Glomerular visceral epithelial cell (primary cell): ENCODE measurements around the gene TTC13.

Experiments used
- DNase-seq: peaks from one replicate; pipeline ENCODE4 v3.0.0-alpha.2; 2016; ENCODE audit errors: extremely low spot score

Gene TTC13

DNA sequence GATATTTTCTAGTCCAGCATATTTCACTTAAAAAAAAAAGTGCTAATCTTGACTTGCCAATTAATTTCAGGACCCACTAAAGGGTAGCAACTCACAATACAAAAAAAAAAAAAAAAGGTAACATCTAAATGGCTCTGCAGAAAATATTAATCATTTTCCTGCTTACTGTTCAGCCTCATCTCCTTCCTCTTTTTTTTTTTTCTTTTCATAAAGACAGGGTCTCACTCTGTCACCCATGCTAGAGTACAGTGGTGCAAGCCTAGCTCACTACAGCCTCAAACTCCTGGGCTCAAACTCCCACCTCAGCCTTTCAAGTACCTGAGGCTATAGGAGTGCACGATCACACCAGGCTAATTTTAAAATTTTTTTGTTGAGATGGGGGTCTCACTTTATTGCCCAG, 30.4 kb downstream of the TTC13 start:
- no peak for DNase-seq

DNA sequence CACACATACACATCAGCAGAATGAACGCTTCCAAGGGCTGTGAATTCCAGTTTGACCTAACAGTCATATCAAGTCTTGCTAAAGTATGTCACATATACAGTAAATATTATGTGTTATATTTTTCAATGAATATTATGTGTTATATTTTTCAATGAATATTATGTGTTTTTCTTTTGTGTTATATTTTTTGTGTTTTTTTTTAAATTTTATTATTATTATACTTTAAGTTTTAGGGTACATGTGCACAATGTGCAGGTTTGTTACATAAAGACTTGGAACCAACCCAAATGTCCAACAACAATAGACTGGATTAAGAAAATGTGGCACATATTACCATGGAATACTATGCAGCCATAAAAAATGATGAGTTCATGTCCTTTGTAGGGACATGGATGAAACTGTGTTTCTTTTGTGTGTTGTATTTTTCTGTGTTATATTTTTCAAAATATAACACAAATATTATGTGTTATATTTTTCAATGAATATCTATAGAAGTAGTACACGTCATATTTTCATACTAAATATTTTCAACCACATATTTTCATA, 35.5 kb downstream of the TTC13 start:
- no peak for DNase-seq

DNA sequence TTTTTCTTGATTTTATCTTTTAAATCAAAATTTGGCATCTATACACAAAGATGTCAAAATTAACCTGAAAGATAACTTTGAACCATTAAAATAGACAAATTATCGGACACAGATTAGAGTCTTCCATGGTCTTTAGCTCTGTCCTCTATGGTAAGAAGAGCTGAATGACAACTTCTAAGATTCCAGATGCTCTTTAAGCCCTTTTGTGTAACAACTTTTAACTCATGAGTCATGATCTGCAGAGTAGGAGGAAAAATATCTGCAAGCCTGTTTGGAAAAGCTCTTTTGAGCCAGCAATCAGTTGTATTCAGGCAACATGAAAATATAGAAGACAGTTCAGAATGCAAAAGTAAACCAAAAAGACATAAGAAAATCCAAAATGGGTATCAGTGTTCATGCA, 37.8 kb downstream of the TTC13 start:
- DNase-seq = no peak

DNA sequence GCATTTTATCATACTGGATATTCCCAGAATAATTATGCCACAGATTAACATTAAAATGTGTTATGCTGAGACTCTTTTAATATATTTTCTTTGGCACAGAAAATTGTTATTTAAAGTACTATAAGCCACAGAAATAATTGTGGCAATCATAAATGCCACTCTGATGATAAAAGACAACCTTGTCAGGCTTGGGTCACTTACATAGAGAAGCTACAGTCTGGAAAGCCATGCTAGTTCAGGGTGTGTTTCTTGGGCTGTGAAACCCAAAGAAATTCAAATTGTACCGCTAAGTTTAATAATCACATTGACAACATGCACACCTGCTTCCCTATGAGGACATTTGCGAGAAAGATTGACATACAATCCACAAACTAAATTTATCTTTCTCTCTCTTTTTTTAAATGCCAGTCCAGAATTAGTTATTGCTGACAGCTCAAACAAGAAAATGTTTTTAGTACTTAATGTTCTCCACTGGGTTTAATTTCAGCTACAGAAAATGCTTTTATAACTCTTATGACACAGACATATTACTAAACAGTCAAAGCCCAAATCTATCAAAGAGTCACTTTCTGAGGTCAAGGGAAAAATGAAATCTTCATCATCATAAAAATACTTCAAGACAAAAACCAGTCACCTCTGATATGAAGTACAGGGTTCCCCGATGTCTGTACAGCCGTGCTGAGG, 38.7 kb downstream of the TTC13 start:
- no peak for DNase-seq

DNA sequence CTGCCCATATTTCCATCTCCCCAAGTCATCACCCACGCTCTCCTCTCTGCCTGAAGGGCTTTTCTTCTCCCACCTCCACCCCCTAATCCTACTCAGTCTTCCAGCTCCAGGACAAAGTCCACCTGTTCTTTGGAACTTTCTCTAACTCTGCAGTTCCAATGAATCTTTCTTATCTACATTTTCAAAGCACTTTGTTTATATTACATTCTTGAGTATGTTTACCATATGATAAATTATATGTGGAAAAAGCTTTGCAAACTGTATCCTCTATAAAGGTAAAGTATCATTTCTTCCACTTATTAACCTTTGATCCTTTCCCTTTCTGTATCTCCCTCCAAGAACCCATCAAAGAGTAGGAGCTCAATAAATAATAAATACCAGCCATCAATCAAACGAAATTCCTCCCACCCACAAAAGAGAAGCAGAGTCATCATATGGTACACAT, 39.7 kb downstream of the TTC13 start:
- no peak for DNase-seq

DNA sequence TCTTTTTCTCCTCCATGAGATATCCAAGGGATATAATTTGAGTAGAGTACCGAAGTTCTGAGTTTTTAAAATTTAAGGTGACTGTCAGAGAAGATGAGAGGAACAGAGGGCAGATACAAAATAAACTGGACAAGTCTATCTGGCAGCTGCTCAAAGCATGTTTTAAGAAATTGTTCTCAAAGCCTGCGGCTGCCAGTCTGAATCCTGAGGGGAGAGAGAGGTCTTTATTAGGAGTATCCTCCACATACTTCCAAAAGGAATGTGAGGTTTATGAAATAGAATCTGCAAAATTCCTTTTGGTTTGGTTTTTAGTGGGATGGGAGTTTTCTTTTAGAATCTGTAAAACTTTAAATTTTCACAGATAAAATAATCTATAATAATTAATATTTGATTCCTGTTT, 41.3 kb downstream of the TTC13 start:
- DNase-seq = no peak

DNA sequence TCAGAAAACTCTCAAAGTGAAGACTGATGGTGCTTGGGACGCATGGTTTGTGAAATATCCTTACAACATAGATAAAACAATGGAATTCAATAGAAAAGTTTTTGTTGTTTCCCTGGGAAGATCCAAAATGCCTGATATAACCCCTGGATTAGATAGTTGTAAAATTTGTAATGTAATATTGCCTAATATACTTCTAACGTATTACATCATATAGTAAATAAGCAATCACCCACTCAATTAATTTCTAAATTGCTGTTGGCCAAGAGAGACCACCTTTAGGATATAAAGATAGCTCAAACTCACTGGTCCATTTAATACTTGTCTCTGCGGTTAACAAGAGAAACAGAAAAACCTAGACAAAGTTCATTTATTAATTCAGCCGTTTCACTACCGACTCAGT, 42.2 kb downstream of the TTC13 start:
- no peak for DNase-seq

DNA sequence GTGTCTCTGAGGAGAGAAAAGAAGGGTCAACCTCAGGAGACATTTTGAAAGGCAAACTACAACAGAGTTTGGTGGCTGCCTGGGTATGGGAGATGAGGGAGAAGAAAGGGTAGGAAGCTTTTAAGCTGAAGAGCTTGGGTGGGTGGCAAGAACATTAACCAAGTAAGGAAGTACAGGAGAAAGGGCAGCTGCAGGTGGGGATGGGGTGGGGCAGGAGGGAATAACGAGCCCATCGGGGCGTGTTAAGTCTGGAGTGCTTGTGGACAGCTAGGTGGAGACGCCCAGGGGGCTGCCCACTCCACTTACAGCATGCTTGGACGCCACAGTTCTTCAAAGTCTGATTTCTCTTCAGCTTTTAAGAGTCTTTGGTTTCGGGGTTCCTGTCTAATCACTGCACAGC, 42.8 kb downstream of the TTC13 start:
- no peak for DNase-seq

DNA sequence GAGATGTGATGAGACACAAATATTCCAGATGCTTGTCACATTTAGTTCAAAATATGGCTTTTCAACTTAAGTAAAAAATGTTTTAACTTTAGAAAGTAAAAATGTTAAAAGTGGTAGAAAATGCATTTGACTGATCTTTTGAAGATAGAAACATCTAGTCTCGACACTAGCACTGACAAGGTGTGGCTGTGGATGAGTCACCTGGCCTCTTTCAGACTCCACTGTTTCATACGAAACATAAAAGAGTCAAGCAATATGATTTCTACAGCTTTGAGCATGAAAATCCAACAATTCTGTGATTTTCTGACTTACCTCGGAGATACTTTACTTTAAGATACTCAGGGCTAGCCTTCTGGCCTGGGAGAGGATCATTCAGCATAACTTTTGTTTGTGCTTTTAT, 47.7 kb downstream of the TTC13 start:
- no peak for DNase-seq

DNA sequence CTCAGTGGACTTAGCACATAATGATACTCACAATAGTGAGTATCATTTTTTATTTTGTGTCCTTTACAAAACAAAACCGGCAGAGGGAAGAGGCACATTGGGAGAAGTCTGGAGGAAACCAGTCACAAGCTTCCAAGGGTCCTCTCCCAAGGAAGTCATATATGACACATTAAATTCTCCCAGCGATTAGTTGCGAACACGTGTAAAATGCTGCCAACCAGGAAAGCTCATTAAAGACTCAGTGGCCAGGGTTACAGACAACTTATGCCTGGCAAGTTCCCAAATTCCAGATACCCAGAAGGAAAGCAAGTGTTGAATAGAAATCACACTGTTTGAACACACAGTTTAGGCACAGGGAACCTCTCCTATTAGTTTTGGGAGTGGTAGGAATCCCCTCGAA, 52.5 kb downstream of the TTC13 start:
- no peak for DNase-seq

DNA sequence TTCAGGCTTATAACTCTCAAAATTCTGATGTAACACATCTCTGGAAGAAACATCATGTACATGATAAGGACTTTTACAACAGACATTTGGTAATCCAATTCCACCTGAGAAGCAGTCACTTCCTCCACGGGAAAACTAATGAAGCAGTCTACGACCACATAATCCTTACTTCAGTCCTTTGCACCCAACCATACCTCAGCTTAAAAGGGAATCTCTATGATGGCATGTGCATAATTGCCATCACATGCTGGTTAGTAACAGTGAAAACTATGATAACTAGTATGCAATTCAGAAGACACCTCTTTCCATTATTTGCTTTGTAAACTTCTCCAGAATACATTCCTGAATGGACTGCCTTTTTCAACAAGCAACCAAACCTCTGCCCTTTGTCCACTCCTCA, 53.1 kb downstream of the TTC13 start:
- DNase-seq = no peak

DNA sequence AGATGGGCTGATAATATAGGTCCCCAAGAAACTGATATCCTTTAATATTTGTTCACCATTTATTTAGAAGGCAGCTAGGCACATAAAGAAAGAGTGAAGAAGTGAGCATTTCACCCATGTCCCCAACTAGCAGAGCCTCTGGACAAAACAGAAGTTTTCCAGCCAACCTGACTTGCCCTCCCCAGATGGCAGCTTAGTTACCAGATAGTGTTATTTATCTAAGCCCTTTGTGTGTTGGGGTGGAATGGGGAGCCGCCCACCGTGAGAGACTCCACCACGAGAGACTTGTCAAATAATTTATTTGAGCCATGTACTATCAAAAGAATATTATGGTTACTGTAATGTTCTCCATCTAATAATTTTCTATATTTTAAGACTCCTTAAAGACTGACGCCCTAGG, 55.5 kb downstream of the TTC13 start:
- DNase-seq = no peak

DNA sequence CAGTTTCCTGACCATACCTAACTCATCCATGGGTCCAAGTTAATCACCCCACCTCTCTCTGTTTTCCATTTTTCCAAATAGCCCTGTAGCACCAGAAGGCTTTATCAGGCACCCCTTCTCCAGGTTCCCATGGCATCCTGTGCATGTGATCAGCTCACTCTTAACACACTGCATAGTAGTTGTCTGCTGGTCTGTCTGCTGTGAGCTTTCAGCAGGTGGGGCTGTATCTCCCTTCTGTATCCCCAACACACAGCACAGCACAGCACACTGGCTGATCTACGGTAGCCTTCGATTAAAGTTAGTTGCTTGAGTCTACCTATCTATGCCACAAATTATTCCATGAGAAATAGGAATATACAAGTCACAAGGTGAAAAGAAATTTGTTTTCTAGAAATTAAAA, 56.0 kb downstream of the TTC13 start:
- no peak for DNase-seq

DNA sequence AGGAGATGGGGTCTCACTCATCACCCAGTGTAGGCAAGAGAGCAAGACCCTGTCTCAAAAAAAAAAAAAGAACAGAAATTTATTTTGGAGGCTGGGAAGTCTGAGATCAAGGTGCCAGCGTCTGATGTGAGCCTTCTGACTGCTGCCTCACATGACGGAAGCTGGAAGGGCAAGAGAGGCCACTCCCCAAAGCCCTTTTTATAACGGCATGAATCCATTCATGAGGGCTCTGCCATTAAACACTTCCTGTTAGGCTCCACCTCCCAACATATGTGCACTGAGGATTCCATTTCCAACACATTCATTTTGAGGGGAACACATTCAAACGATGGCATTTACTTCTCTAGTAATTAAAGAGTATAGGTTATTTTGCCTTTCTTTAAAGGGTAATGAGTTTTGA, 59.5 kb downstream of the TTC13 start:
- no peak for DNase-seq

DNA sequence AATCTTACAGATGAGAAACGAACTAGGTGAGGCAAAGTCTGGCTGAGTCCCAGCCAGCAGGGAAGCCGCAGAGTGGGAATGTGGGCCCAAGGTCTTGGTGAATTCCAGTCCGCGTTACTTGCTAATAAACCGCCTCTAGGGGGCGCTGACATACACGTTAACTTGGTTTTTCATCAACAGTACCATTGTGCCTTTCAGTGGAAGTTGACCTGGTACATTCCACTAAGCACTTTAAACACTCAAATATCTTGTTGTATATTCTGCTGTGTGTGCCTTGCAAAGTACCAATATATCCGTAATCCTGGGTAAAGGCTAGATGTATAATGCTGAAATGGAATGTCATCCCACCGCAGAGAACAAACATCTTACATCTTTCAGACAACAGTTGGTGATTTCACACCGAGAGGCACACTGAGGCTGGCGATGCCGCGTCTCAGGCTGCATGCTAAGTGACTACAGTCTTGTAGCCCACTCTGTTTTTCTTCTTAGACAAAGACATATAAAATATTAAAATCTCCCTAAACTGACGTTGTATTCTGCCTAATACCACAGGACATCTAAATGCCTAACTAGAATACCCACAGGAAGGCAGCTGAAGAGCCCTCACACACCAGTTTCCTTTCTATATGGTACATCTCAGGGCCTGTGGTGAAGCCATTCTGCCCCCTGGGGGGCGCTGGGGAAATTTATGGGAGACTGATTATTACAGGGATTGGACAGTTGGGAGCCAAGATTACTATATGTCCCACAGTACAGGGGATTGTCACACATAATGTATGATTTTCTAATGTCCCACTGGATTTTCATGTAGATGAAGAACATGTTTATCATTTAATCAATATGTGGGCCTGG, 61.2 kb downstream of the TTC13 start:
- peak; percentile 61 for DNase-seq

DNA sequence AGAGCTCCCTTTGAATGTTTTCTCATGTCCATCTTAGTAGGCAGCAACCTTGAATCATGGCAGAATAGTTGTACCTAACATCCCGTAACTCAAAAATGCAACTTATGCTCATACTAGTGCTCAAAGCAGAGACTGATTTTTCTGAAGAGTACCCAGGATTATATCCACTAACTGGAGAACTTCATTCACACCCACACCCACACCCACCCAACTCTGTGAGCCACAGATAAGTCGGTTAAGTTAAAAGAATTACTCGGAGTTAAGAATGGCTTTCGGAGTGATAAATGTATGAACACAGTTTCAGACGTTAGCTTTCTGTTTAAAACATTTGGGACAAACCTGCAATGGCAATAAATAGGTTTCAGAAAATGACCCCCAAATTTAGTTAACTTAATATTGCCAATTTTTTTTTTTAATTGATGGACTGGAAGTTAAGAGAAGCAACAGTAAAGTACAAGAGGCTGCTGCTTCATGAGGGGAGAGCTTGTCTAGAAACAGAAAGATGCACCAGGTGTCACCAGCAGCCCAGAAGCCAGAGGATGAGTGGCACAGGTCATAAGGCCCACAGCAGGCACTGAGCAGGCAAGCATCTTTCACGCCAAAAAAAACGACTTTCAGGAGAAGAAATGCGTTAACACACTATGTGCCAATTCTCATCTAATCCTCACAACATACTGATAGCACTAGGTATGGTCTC, 61.9 kb downstream of the TTC13 start:
- no peak for DNase-seq

DNA sequence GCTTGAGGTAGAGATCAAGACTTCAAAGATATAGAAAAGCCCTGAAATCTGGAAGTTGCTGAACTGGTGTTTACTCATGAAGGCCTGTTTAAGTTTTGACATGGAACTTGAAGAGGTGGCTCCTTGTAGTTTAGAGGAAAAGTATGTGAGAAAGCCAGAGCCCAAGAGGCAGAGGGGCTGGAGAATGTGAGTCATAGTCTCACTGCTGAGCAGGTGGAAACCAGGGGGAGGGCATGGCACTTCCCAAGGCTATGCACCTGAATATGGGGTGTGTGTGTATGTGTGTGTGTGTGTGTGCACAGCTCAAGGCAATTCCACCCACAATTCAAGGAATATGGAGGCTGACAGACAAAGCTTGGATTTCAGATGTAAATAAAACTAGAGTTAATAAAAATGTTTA, 63.6 kb downstream of the TTC13 start:
- DNase-seq = no peak

DNA sequence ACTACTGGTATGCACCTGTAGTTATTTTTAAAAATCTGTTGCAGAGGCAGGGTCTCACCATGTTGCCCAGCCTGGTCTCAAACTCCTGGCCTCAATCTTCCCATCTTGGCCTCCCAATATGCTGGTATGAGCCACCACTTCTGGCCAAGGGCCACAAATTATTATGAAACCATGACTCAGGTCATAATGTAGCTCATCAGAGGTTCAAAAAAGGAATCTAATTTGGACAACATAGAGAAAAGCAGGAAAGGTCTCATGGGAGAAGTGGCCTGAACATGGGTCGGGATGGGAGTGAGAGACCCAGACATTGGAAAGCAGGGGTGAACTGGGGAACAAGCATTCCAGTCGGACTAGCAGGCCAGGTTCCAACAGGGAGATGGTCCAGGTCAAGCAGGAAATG, 65.2 kb downstream of the TTC13 start:
- DNase-seq = no peak

DNA sequence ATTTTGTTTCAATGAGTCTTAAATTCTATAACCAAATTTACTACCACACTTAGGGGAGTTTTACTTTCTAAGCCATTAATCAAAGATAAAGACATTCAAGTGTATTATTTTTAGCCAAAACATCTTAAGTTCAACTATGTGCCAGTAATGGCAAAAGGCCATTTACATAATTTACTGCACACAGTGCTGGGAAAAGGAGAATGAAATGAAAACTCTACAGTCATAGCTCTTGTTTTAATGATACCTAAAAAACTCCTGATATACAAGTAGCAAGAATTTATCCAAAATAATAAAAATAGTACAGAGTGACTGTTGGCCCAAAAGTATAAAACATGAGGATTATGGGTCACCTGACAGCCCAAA, 67.9 kb downstream of the TTC13 start:
- DNase-seq = no peak

DNA sequence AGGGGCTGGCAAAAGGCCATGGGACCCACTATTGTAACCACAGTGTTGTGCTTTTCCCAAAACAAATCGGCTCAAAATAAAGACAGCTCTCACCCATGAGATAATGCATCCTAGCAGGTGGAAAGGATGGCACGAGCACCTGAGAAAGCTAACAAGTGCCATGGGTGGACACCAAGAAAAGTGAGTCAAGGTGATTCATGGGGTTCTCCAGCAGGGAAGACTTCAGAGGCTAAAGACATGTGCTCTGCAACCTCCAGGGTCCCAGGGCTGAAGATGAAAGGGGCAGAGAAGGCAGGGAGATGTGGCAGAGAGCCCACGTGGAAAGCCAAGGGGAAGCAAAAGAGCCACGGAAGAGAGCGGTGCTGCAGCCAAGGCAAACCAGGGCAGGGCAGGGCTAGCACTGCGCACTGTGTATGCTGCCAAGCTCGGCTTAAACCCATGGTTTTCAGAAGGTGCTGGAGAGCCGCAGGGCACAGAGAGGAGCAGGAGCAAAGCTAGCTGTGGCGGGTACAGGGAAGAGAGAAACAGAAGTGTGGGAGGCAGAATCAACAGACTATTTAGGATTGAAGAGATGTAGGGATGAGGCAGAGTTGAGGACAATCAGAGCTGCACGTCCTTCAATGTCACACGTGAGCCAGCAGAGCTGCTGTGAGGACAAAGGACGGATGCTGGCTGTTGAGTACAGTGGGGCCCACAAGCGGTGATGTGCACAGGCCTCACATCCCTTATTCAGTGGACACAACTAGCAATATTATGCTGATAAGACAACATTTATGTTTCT, 68.5 kb downstream of the TTC13 start:
- DNase-seq = no peak

DNA sequence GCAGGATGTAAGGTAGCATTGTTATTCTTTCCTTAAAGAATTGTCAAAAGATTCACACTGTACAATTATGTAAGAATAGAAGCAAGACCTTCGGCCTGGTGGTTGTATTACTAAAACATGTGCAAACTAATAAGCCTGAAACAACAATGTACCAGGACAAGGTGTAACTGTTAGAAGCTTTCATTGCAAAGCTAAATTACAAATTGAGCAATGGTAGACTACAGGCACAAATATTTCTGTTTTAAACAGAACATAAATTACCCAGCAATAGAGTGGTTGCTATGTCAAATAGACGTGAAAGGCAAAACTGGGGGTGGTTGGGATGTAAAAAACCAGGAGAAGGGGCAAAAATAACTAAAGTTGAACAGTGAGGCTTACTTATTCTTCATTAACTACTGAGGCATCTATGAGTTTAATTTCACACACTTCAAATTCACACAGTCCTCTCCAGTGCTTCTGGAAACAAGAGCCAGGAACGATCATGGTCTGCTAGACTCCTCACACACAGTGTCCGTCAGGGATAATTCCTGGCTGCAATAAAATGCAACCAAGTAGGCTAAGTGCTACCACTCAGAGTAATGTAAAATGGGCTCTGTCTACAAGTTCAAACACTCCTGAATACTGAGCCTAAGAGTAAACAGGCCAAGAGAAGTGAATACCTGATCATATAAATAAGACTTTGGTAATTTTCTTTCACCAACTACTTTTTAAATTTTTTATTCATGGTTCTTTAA, 71.0 kb downstream of the TTC13 start:
- DNase-seq = no peak
